Vagina (tissue), 2 donors: ENCODE data around the gene ERI2.
"Not testable (repeated sequence)": the region's sequence is repeated elsewhere in the genome, so short reads cannot be mapped to it uniquely, and the experiment has no call there.

ENCODE experiments used
- CTCF ChIP-seq, 3 experiments: fragments of 450-650 bp in 2 of 3; fragments of 200-600 bp in 1 of 3; sonication (generic) in 1 of 3; IDR thresholded peaks; one replicate each; pipeline ENCODE4 v1.5.1; 2017 to 2019; ENCODE audit warnings: antibody characterized with exemption in 3 of 3, mild to moderate bottlenecking in 2 of 3, moderate library complexity in 2 of 3
- POLR2A ChIP-seq, 2 donors: fragments of 450-650 bp; IDR thresholded peaks; one replicate each; pipeline ENCODE4 v1.6.1; 2017; ENCODE audit warnings: antibody characterized with exemption in 2 of 2, mild to moderate bottlenecking in 2 of 2, moderate library complexity in 2 of 2

- not testable (repeated sequence) for TF ChIP-seq POLR2A, CTCF (IDR thresholded peaks at IDR 0.05)
These were observed 546 bp downstream of the ERI2 start for GRCh38 chr16:20805684-20806167.
